Keratinocyte (primary cell): ENCODE data around the gene ADAM19. TPM values are rescaled to one million over a fixed set of nuclear protein-coding genes. Genes with fewer than 3 reads are reported as not detected.

ENCODE experiments used
- DNase-seq: peaks from one replicate; pipeline ENCODE4 v3.0.0-alpha.2; 2011; ENCODE audit warnings: low read depth, missing footprints, low spot score
- FAIRE-seq: peaks from 2 replicates; lab custom pipeline; 2011; peaks lifted over from hg19 to GRCh38; lab: Jason Lieb, UNC
- H2AFZ ChIP-seq: 2 replicates; pipeline ENCODE4 v1.6.0; 2012; ENCODE audit warnings: low read length, control low read depth, inconsistent platforms; ENCODE audit not compliant: control insufficient read depth
- H3K27ac ChIP-seq: 2 replicates; pipeline ENCODE4 v1.5.1; 2011; ENCODE audit warnings: low read length; ENCODE audit not compliant: control insufficient read depth, insufficient read depth
- H3K27me3 ChIP-seq: 3 replicates; pipeline ENCODE4 v1.6.0; 2011; ENCODE audit warnings: low read length; ENCODE audit not compliant: control insufficient read depth, insufficient read depth; ENCODE audit errors: extremely low read depth
- H3K36me3 ChIP-seq, 2 experiments: 2 replicates in 1 of 2; 3 replicates in 1 of 2; pipeline ENCODE4 v1.5.1; 2011; ENCODE audit warnings: low read length in 2 of 2, mild to moderate bottlenecking in 1 of 2; ENCODE audit not compliant: control insufficient read depth in 2 of 2, insufficient read depth in 2 of 2; ENCODE audit errors: extremely low read depth in 1 of 2
- H3K4me1 ChIP-seq: 3 replicates; pipeline ENCODE4 v1.5.1; 2011; ENCODE audit warnings: low read length; ENCODE audit not compliant: control insufficient read depth, insufficient read depth; ENCODE audit errors: extremely low read depth
- H3K4me2 ChIP-seq: 3 replicates; pipeline ENCODE4 v1.6.0; 2011; ENCODE audit warnings: low read depth, low read length; ENCODE audit not compliant: control insufficient read depth, insufficient read depth; ENCODE audit errors: extremely low read depth
- H3K4me3 ChIP-seq, 3 experiments: fragments of 200-600 bp in 1 of 3; sonication (generic) in 1 of 3; 2 replicates in 2 of 3; 3 replicates in 1 of 3; pipeline ENCODE4 v1.5.1; 2011 to 2016; ENCODE audit warnings: low read length in 3 of 3, mild to moderate bottlenecking in 3 of 3, control low read depth in 2 of 3, inconsistent platforms in 1 of 3, low read depth in 1 of 3, mixed read lengths in 1 of 3, mixed run types in 1 of 3, moderate library complexity in 1 of 3; ENCODE audit not compliant: control insufficient read depth in 2 of 3, insufficient read depth in 2 of 3; ENCODE audit errors: extremely low read depth in 1 of 3
- H3K79me2 ChIP-seq: 2 replicates; pipeline ENCODE4 v1.6.0; 2012; ENCODE audit warnings: low read length; ENCODE audit not compliant: control insufficient read depth, insufficient read depth
- H3K9ac ChIP-seq: 3 replicates; pipeline ENCODE4 v1.6.0; 2011; ENCODE audit warnings: low read length; ENCODE audit not compliant: control insufficient read depth, insufficient read depth; ENCODE audit errors: extremely low read depth
- H3K9me1 ChIP-seq: 3 replicates; pipeline ENCODE4 v1.6.0; 2011; ENCODE audit warnings: low read length; ENCODE audit not compliant: control insufficient read depth, insufficient read depth; ENCODE audit errors: extremely low read depth
- H3K9me3 ChIP-seq: 2 replicates; pipeline ENCODE4 v1.5.1; 2012; ENCODE audit warnings: low read depth, low read length; ENCODE audit not compliant: control insufficient read depth
- H4K20me1 ChIP-seq: 3 replicates; pipeline ENCODE4 v1.6.0; 2011; ENCODE audit warnings: low read length; ENCODE audit not compliant: control insufficient read depth, insufficient read depth; ENCODE audit errors: extremely low read depth
- CTCF ChIP-seq, 3 experiments: IDR thresholded peaks in 1 of 3; conservative IDR thresholded peaks in 1 of 3; optimal IDR thresholded peaks in 1 of 3; 2 replicates in 2 of 3; 3 replicates in 1 of 3; pipeline versions ENCODE3 to v1.5.1; 2011; ENCODE audit warnings: low read length in 3 of 3, mild to moderate bottlenecking in 3 of 3, moderate library complexity in 2 of 3, control low read depth in 1 of 3, inconsistent platforms in 1 of 3; ENCODE audit not compliant: insufficient read depth in 2 of 3; ENCODE audit errors: extremely low read depth in 1 of 3
- EZH2 ChIP-seq: IDR thresholded peaks from one replicate; pipeline ENCODE4 v1.6.1; 2012; ENCODE audit warnings: inconsistent platforms, mild to moderate bottlenecking, low read length, moderate library complexity
- dilution Hi-C: fragments of 300-500 bp; cut with MboI; formaldehyde crosslinking; loops from one replicate; pipeline ENCODE4 v1.7.0; 2020; ENCODE audit warnings: low sequenced_read_pairs; ENCODE audit not compliant: extremely low pct_ligation_motif_present
- polyA plus RNA-seq, 5 experiments: library from polyadenylated mRNA; depleted of rRNA in 3 of 5; stranded (reverse) in 3 of 5; stranded (forward) in 1 of 5; unstranded in 1 of 5; fragments of >200 nt; gene quantifications; 1 replicate in 1 of 5; 2 replicates in 3 of 5; 3 replicates in 1 of 5; pipeline versions ENCODE4 v1.2.1 to v1.2.3, GENCODE V29; 2011 to 2012; ENCODE audit warnings: missing spikeins in 2 of 5, low read depth in 1 of 5, low replicate concordance in 1 of 5

Gene ADAM19
- polyA plus RNA-seq, 1 donor (not counting 4 experiments of a cell fraction or from before 2014, with no cell fraction given): 22.7 TPM

GRCh38 chr5:157590478-157590877, 14.9 kb upstream of the ADAM19 start:
- H3K27ac ChIP-seq: no peak overlapping the region
- DNase-seq (no peak), FAIRE-seq (no peak)
- H3K79me2 ChIP-seq: no peaks in the 10 kb centered on the region
- no peaks in the 10 kb centered on the region for H3K9me1 ChIP-seq
- TF ChIP-seq EZH2 (no peak), CTCF (optimal IDR thresholded peaks at IDR 0.05 in 1 of 3, IDR thresholded peaks at IDR 0.05 in 1 of 3, conservative IDR thresholded peaks at IDR 0.05 in 1 of 3; ENCODE audit: extremely low read depth in 1 of 3, insufficient read depth in 2 of 3, low read length in 3 of 3) (no peak)
- H3K36me3 ChIP-seq: no peaks in the 10 kb centered on the region
- H2AFZ ChIP-seq: no peak overlapping the region
- H3K4me3 ChIP-seq: no peak overlapping the region
- H4K20me1 ChIP-seq: no peaks in the 10 kb centered on the region
- dilution Hi-C loops: no loop called here
- H3K9me3 ChIP-seq: no peaks in the 10 kb centered on the region
- no peak overlapping the region for H3K9ac ChIP-seq
- no peak overlapping the region for H3K4me2 ChIP-seq
- no peaks in the 10 kb centered on the region for H3K27me3 ChIP-seq
- H3K4me1 ChIP-seq: no peaks in the 10 kb centered on the region

GRCh38 chr5:157584628-157585027, 9.1 kb upstream of the ADAM19 start:
- Histone ChIP-seq H3K36me3 (no peaks in the 10 kb centered on the region), H2AFZ (no peak overlapping the region), H3K4me2 (no peak overlapping the region), H3K27ac (no peak overlapping the region), H3K9me3 (no peaks in the 10 kb centered on the region), H3K9ac (no peak overlapping the region), H3K4me1 (no peaks in the 10 kb centered on the region), H3K79me2 (no peaks in the 10 kb centered on the region), H3K4me3 (no peak overlapping the region), H3K27me3 (no peaks in the 10 kb centered on the region), H4K20me1 (no peaks in the 10 kb centered on the region), H3K9me1 (no peaks in the 10 kb centered on the region)
- TF ChIP-seq CTCF (optimal IDR thresholded peaks at IDR 0.05 in 1 of 3, IDR thresholded peaks at IDR 0.05 in 1 of 3, conservative IDR thresholded peaks at IDR 0.05 in 1 of 3; ENCODE audit: extremely low read depth in 1 of 3, insufficient read depth in 2 of 3, low read length in 3 of 3) (no peak), EZH2 (no peak)
- no peak for FAIRE-seq
- no peak for DNase-seq
- dilution Hi-C loops: no loop called here
